ENCODE measurements around the gene RNF112. TPM values are rescaled to one million over a fixed set of nuclear protein-coding genes. Genes with fewer than 3 reads are reported as not detected.

Gene RNF112
- total RNA-seq, 2 experiments from 2014 or later = 1.4 to 1.5 TPM

- H3K4me1 ChIP-seq (ENCODE audit: insufficient read depth, low read length) = no peaks in the 10 kb centered on the region
- DNase-seq = no peak
- Mint-ChIP-seq H3K36me3 (ENCODE audit: low read depth) (no peaks in the 10 kb centered on the region), H3K27me3 (no peaks in the 10 kb centered on the region), H3K4me1 (ENCODE audit: low read depth) (no peaks in the 10 kb centered on the region), H3K9me3 (no peaks in the 10 kb centered on the region), H3K27ac (no peak overlapping the region), H3K4me3 (no peak overlapping the region)
- no peak overlapping the region for H3K27ac ChIP-seq (ENCODE audit: low read depth in 1 of 2, low read length in 2 of 2)
- POLR2A ChIA-PET = no interaction called here
- no peak overlapping the region for H3K4me3 ChIP-seq (ENCODE audit: low read length)
- TF ChIP-seq, protein P1, sequence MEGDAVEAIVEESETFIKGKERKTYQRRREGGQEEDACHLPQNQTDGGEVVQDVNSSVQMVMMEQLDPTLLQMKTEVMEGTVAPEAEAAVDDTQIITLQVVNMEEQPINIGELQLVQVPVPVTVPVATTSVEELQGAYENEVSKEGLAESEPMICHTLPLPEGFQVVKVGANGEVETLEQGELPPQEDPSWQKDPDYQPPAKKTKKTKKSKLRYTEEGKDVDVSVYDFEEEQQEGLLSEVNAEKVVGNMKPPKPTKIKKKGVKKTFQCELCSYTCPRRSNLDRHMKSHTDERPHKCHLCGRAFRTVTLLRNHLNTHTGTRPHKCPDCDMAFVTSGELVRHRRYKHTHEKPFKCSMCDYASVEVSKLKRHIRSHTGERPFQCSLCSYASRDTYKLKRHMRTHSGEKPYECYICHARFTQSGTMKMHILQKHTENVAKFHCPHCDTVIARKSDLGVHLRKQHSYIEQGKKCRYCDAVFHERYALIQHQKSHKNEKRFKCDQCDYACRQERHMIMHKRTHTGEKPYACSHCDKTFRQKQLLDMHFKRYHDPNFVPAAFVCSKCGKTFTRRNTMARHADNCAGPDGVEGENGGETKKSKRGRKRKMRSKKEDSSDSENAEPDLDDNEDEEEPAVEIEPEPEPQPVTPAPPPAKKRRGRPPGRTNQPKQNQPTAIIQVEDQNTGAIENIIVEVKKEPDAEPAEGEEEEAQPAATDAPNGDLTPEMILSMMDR (IDR thresholded peaks at IDR 0.05) = no peak
- H3K9me3 ChIP-seq (ENCODE audit: control insufficient read depth in 1 of 2, insufficient read depth in 1 of 2, low read length in 2 of 2) = no peaks in the 10 kb centered on the region
- intact Hi-C loops (cut with DNase I, micrococcal nuclease) = no loop called here
- CTCF ChIA-PET = no interaction called here
- no peaks in the 10 kb centered on the region for H3K36me3 ChIP-seq (ENCODE audit: insufficient read depth, low read length)
- no peak for ATAC-seq (ENCODE audit: poor library complexity)
- H3K27me3 ChIP-seq (ENCODE audit: control insufficient read depth in 1 of 2, insufficient read depth in 2 of 2, low read length in 2 of 2) = no peaks in the 10 kb centered on the region
Measured at GRCh38 chr17:19404264-19404663, 6.8 kb upstream of the RNF112 start.

DNA sequence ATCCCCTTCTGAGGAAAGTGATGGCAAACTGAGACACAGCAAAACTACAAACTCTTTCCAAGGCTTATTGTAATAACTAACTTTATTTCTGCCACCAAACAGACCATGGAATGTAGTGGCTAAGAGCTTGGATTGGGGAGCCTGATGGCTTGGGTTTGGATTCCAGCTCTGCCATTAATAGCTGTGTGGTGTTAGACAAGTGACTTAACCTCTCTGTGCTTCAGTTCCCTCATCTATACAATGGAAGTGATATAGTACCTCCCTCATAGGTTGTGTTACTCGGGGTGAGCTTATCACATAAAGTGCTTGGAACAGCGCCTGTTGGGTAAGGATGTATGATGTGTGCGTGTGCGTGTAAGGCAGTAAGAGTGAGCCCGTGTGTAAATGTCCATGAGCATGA is 5.9 kb upstream of the RNF112 start:
- DNase-seq (no peak), ATAC-seq (ENCODE audit: poor library complexity) (no peak)
- H3K9me3 ChIP-seq (ENCODE audit: control insufficient read depth in 1 of 2, insufficient read depth in 1 of 2, low read length in 2 of 2) = no peaks in the 10 kb centered on the region
- ChIA-PET POLR2A (no interaction called here), CTCF (no interaction called here)
- H3K36me3 ChIP-seq (ENCODE audit: insufficient read depth, low read length) = no peaks in the 10 kb centered on the region
- intact Hi-C loops (cut with DNase I, micrococcal nuclease) = no loop called here
- no peaks in the 10 kb centered on the region for H3K4me1 Mint-ChIP-seq (ENCODE audit: low read depth)
- no peak overlapping the region for H3K27ac ChIP-seq (ENCODE audit: low read depth in 1 of 2, low read length in 2 of 2)
- H3K27me3 ChIP-seq (ENCODE audit: control insufficient read depth in 1 of 2, insufficient read depth in 2 of 2, low read length in 2 of 2) = no peaks in the 10 kb centered on the region
- TF ChIP-seq, protein P1 (IDR thresholded peaks at IDR 0.05) = no peak
- H3K4me3 Mint-ChIP-seq = no peak overlapping the region
- H3K36me3 Mint-ChIP-seq (ENCODE audit: low read depth) = no peaks in the 10 kb centered on the region
- H3K27me3 Mint-ChIP-seq = no peaks in the 10 kb centered on the region
- H3K4me1 ChIP-seq (ENCODE audit: insufficient read depth, low read length) = no peaks in the 10 kb centered on the region
- H3K4me3 ChIP-seq (ENCODE audit: low read length) = no peak overlapping the region
- no peaks in the 10 kb centered on the region for H3K9me3 Mint-ChIP-seq
- H3K27ac Mint-ChIP-seq = no peak overlapping the region

DNA sequence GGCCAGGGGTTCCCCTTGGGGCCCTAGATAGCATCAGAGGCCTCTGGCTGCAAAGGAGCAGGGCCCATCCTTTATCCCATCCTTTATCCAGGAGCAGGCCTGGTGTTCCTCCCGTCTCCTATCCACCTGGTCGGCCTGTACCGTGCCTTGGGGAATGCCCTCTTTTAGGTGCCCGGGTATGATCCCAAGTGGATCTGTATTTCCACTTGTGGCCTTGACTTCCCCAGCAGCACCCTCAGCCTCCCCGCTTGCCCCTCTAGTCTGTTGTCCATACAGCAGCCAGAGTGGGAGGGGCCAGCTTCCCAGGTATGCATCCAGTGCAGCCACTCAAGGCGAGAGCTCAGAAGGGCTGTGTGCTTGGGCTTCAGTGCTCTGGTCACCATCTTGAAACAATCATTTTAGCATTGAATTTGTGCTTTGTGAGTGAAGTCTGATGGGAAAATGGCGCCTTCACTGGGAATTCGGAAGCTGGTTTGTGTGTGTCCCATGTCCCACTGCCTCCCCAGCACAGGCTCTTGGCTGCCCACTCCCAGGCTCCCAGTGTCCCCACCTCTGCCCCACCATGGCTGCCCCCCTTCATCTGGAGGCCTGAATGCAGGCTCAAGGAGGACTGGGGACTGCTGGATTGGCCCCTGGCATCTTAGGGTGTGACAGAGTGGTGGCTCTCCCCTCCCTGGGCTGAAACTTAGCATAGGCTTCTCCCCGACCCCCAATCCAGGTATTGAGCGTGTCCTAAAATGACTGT is 3.3 kb upstream of the RNF112 start:
- no peaks in the 10 kb centered on the region for H3K4me1 Mint-ChIP-seq (ENCODE audit: low read depth)
- intact Hi-C loops (cut with DNase I, micrococcal nuclease) = no loop called here
- no peaks in the 10 kb centered on the region for H3K27me3 ChIP-seq (ENCODE audit: control insufficient read depth in 1 of 2, insufficient read depth in 2 of 2, low read length in 2 of 2)
- POLR2A ChIA-PET = no interaction called here
- no peak for ATAC-seq (ENCODE audit: poor library complexity)
- H3K36me3 Mint-ChIP-seq (ENCODE audit: low read depth) = no peaks in the 10 kb centered on the region
- no peak overlapping the region for H3K4me3 Mint-ChIP-seq
- no peak overlapping the region for H3K27ac Mint-ChIP-seq
- DNase-seq = no peak
- CTCF ChIA-PET = no interaction called here
- TF ChIP-seq, protein P1 (IDR thresholded peaks at IDR 0.05) = no peak
- H3K9me3 Mint-ChIP-seq = no peaks in the 10 kb centered on the region
- H3K9me3 ChIP-seq (ENCODE audit: control insufficient read depth in 1 of 2, insufficient read depth in 1 of 2, low read length in 2 of 2) = no peaks in the 10 kb centered on the region
- no peaks in the 10 kb centered on the region for H3K27me3 Mint-ChIP-seq
- no peak overlapping the region for H3K27ac ChIP-seq (ENCODE audit: low read depth in 1 of 2, low read length in 2 of 2)
- H3K4me1 ChIP-seq (ENCODE audit: insufficient read depth, low read length) = no peaks in the 10 kb centered on the region
- no peaks in the 10 kb centered on the region for H3K36me3 ChIP-seq (ENCODE audit: insufficient read depth, low read length)
- no peak overlapping the region for H3K4me3 ChIP-seq (ENCODE audit: low read length)
